Mucosa of stomach (tissue), 1 donor: Measurements from ENCODE around the gene ACSL4.

ENCODE experiments used
- H3K27me3 ChIP-seq: one replicate; pipeline ENCODE4 v1.7.0; 2013; ENCODE audit warnings: mild to moderate bottlenecking, low read length; ENCODE audit not compliant: control insufficient read depth, insufficient read depth
- H3K36me3 ChIP-seq: one replicate; pipeline ENCODE4 v1.7.0; 2013; ENCODE audit warnings: low read length; ENCODE audit not compliant: control insufficient read depth, insufficient read depth
- H3K4me1 ChIP-seq: one replicate; pipeline ENCODE4 v1.7.0; 2013; ENCODE audit warnings: mild to moderate bottlenecking, low read length; ENCODE audit not compliant: control insufficient read depth, insufficient read depth
- H3K4me3 ChIP-seq: one replicate; pipeline ENCODE4 v1.7.0; 2013; ENCODE audit warnings: low read length
- H3K9ac ChIP-seq: one replicate; pipeline ENCODE4 v1.7.0; 2013; ENCODE audit warnings: mild to moderate bottlenecking, low read length, moderate library complexity
- H3K9me3 ChIP-seq: one replicate; pipeline ENCODE4 v1.7.0; 2013; ENCODE audit warnings: mild to moderate bottlenecking, low read length, moderate library complexity; ENCODE audit not compliant: control insufficient read depth
- donor health status: Pancreatic carcinoma.

Gene ACSL4

GRCh38 chrX:109720947-109721346, 12.1 kb downstream of the ACSL4 start:
- Histone ChIP-seq H3K4me1 (no peaks in the 10 kb centered on the region), H3K4me3 (no peak overlapping the region), H3K36me3 (no peaks in the 10 kb centered on the region), H3K27me3 (no peaks in the 10 kb centered on the region), H3K9me3 (no peaks in the 10 kb centered on the region), H3K9ac (no peak overlapping the region)

GRCh38 chrX:109719264-109719663, 13.8 kb downstream of the ACSL4 start:
- no peaks in the 10 kb centered on the region for H3K4me1 ChIP-seq
- no peaks in the 10 kb centered on the region for H3K27me3 ChIP-seq

GRCh38 chrX:109716431-109717028, 16.5 kb downstream of the ACSL4 start:
- no peaks in the 10 kb centered on the region for H3K9me3 ChIP-seq
- H3K9ac ChIP-seq = no peak overlapping the region
- H3K36me3 ChIP-seq = no peaks in the 10 kb centered on the region
- H3K4me3 ChIP-seq = no peak overlapping the region
- no peaks in the 10 kb centered on the region for H3K27me3 ChIP-seq
- no peaks in the 10 kb centered on the region for H3K4me1 ChIP-seq

More at GRCh38 chrX:109719264-109719663, 13.8 kb downstream of the ACSL4 start:
- Histone ChIP-seq H3K36me3 (no peaks in the 10 kb centered on the region), H3K9ac (no peak overlapping the region), H3K4me3 (no peak overlapping the region), H3K9me3 (no peaks in the 10 kb centered on the region)

- no peaks in the 10 kb centered on the region for H3K27me3 ChIP-seq
- no peaks in the 10 kb centered on the region for H3K36me3 ChIP-seq
- H3K9me3 ChIP-seq = no peaks in the 10 kb centered on the region
- H3K4me3 ChIP-seq = no peak overlapping the region
- H3K4me1 ChIP-seq = no peaks in the 10 kb centered on the region
- H3K9ac ChIP-seq = no peak overlapping the region
Observed at GRCh38 chrX:109714340-109714958, 18.6 kb downstream of the ACSL4 start.

GRCh38 chrX:109710181-109710580, 22.9 kb downstream of the ACSL4 start:
- H3K4me1 ChIP-seq = peaks cover 5% of the 10 kb centered on the region
- no peak overlapping the region for H3K9ac ChIP-seq
- H3K27me3 ChIP-seq = no peaks in the 10 kb centered on the region
- no peak overlapping the region for H3K4me3 ChIP-seq
- H3K9me3 ChIP-seq = no peaks in the 10 kb centered on the region
- no peaks in the 10 kb centered on the region for H3K36me3 ChIP-seq

- Histone ChIP-seq H3K9ac (no peak overlapping the region), H3K4me1 (peaks cover 5% of the 10 kb centered on the region), H3K27me3 (no peaks in the 10 kb centered on the region), H3K9me3 (no peaks in the 10 kb centered on the region), H3K4me3 (no peak overlapping the region), H3K36me3 (no peaks in the 10 kb centered on the region)
Observed at GRCh38 chrX:109709129-109709631, 23.9 kb downstream of the ACSL4 start.

GRCh38 chrX:109707720-109708119, 25.3 kb downstream of the ACSL4 start:
- no peak overlapping the region for H3K4me3 ChIP-seq
- no peaks in the 10 kb centered on the region for H3K27me3 ChIP-seq

GRCh38 chrX:109707319-109707718, 25.7 kb downstream of the ACSL4 start:
- Histone ChIP-seq H3K27me3 (no peaks in the 10 kb centered on the region), H3K4me1 (peaks cover 5% of the 10 kb centered on the region), H3K9ac (peak overlapping the region; percentile 62), H3K36me3 (no peaks in the 10 kb centered on the region), H3K9me3 (no peaks in the 10 kb centered on the region), H3K4me3 (peak overlapping the region; percentile 8)

More at GRCh38 chrX:109707720-109708119, 25.3 kb downstream of the ACSL4 start:
- Histone ChIP-seq H3K9me3 (no peaks in the 10 kb centered on the region), H3K36me3 (no peaks in the 10 kb centered on the region), H3K4me1 (peaks cover 5% of the 10 kb centered on the region), H3K9ac (peak overlapping the region; percentile 62)

GRCh38 chrX:109704563-109704962, 28.5 kb downstream of the ACSL4 start:
- no peak overlapping the region for H3K4me3 ChIP-seq
- H3K9ac ChIP-seq = no peak overlapping the region
- H3K36me3 ChIP-seq = no peaks in the 10 kb centered on the region
- peaks cover 5% of the 10 kb centered on the region for H3K4me1 ChIP-seq
- no peaks in the 10 kb centered on the region for H3K9me3 ChIP-seq
- H3K27me3 ChIP-seq = no peaks in the 10 kb centered on the region

- no peaks in the 10 kb centered on the region for H3K9me3 ChIP-seq
- H3K4me1 ChIP-seq = no peaks in the 10 kb centered on the region
- H3K4me3 ChIP-seq = no peak overlapping the region
- H3K27me3 ChIP-seq = no peaks in the 10 kb centered on the region
- no peak overlapping the region for H3K9ac ChIP-seq
- no peaks in the 10 kb centered on the region for H3K36me3 ChIP-seq
Observed at GRCh38 chrX:109697855-109698254, 35.2 kb downstream of the ACSL4 start.

GRCh38 chrX:109696146-109696740, 36.8 kb downstream of the ACSL4 start:
- H3K4me3 ChIP-seq = no peak overlapping the region
- H3K9ac ChIP-seq = no peak overlapping the region
- no peaks in the 10 kb centered on the region for H3K4me1 ChIP-seq
- no peaks in the 10 kb centered on the region for H3K9me3 ChIP-seq
- H3K27me3 ChIP-seq = no peaks in the 10 kb centered on the region
- H3K36me3 ChIP-seq = no peaks in the 10 kb centered on the region

GRCh38 chrX:109695637-109696036, 37.4 kb downstream of the ACSL4 start:
- no peaks in the 10 kb centered on the region for H3K36me3 ChIP-seq
- no peaks in the 10 kb centered on the region for H3K27me3 ChIP-seq
- H3K9me3 ChIP-seq = no peaks in the 10 kb centered on the region

More at GRCh38 chrX:109695637-109696036, 37.4 kb downstream of the ACSL4 start:
- H3K9ac ChIP-seq = no peak overlapping the region
- H3K4me3 ChIP-seq = no peak overlapping the region
- no peaks in the 10 kb centered on the region for H3K4me1 ChIP-seq
